Lower lobe of right lung (tissue), 2 donors: ENCODE data around the gene PHAF1. TPM values are rescaled to one million over a fixed set of nuclear protein-coding genes. Genes with fewer than 3 reads are reported as not detected.

Experiments
- ATAC-seq, 2 donors: fragments of 200-7000 bp; cut with Tn5 transposase; one replicate each; pipeline ENCODE4 v1.9.1; 2020 to 2022; ENCODE audit warnings: mild to moderate bottlenecking in 2 of 2, moderate library complexity in 2 of 2
- DNase-seq: peaks from one replicate; pipeline ENCODE4 v3.0.0-alpha.2; 2020
- H3K27ac ChIP-seq: fragments of 200-600 bp; one replicate; pipeline ENCODE4 v1.8.0; 2022
- H3K27me3 ChIP-seq: fragments of 200-600 bp; one replicate; pipeline ENCODE4 v1.8.0; 2022; ENCODE audit warnings: low read depth
- H3K36me3 ChIP-seq: fragments of 200-600 bp; one replicate; pipeline ENCODE4 v1.8.0; 2022; ENCODE audit warnings: mild to moderate bottlenecking
- H3K4me1 ChIP-seq: fragments of 200-600 bp; one replicate; pipeline ENCODE4 v1.8.0; 2022
- H3K4me3 ChIP-seq: fragments of 200-600 bp; one replicate; pipeline ENCODE4 v1.8.0; 2022; ENCODE audit warnings: mild to moderate bottlenecking
- H3K9me3 ChIP-seq: fragments of 200-600 bp; one replicate; pipeline ENCODE4 v1.8.0; 2022
- intact Hi-C: fragments of 100-400 bp; cut with DNase I; formaldehyde crosslinking; loops from one replicate; pipeline ENCODE4 v1.11.0; 2022
- long read RNA-seq: library from polyadenylated mRNA; unstranded; transcript quantifications from one replicate; pipeline ENCODE4 v2.0.0, GENCODE V29; 2021
- total RNA-seq: library from RNA; stranded (reverse); fragmentation: NEBNext Ultra II Directional; extraction: Animal tissue kit (Norgen Biotek cat#: 25700); gene quantifications from one replicate; pipeline ENCODE4 v1.2.1, GENCODE V29; 2021
- TF ChIP-seq, protein P1 (sequence below): fragments of 200-600 bp; IDR thresholded peaks from one replicate; pipeline ENCODE4 v1.8.0; 2022; ENCODE audit warnings: antibody characterized with exemption, mild to moderate bottlenecking
- donor health status: DM: no; HTN: yes; CAD: no; lungs with severe emphysema.

Gene PHAF1
- 21.7 TPM for total RNA-seq
- long read RNA-seq, transcript C16orf70-208 (17 exons, 1,353 nt): major isoform, 10 of 32 reads
- long read RNA-seq, partial matches to known transcripts: 0 of 32 reads
- long read RNA-seq, other reads (novel, unspliced or antisense): 20 of 32 reads

DNA sequence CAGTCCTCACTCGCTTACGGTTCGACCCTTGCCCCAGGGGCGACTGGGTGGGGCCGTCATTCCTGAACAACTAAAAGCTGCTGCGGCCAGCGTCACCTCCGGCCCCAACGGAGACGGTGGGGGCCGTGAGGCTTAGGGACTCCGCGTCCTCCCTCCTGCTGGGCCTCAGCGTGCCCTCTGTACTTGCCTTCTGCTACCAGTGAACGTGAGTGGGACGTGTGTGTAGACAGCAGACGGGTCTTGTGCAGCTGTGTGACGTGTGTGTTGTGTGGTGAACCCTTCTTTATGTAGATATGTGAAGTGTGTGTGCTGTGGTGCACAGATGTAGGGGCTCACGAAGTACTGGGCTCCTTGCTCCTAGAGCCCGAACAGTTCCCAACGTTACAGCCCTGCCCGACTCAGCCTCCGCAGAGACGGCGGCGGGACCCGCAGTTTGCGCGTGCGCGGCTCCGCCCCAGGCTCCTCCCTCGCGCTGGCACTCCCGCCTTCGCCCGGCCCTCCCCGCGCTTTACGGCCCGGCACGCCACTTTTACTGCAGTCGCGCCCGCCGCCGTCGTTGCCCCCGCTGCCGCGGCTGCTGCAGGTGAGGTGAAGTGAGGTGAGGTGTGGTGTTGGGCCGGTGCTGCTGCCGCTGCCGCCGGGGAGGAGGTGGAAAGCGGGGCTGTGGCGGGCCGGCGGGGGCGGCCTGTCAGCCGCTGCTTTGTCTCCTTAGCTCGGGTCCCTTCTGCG is at the start of gene PHAF1:
Gene PHAF1 (plus strand): TSS at position 535 of the 729 bp plus-strand sequence. CDS start 235 bp downstream, outside the sequence.
- TF ChIP-seq, protein P1, sequence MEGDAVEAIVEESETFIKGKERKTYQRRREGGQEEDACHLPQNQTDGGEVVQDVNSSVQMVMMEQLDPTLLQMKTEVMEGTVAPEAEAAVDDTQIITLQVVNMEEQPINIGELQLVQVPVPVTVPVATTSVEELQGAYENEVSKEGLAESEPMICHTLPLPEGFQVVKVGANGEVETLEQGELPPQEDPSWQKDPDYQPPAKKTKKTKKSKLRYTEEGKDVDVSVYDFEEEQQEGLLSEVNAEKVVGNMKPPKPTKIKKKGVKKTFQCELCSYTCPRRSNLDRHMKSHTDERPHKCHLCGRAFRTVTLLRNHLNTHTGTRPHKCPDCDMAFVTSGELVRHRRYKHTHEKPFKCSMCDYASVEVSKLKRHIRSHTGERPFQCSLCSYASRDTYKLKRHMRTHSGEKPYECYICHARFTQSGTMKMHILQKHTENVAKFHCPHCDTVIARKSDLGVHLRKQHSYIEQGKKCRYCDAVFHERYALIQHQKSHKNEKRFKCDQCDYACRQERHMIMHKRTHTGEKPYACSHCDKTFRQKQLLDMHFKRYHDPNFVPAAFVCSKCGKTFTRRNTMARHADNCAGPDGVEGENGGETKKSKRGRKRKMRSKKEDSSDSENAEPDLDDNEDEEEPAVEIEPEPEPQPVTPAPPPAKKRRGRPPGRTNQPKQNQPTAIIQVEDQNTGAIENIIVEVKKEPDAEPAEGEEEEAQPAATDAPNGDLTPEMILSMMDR: no peak
- peak within 1 kb of the TSS; percentile 86 for H3K4me3 ChIP-seq
- no peaks in the 10 kb centered on the region for H3K27me3 ChIP-seq
- H3K9me3 ChIP-seq: no peaks in the 10 kb centered on the region
- H3K27ac ChIP-seq: peak within 1 kb of the TSS; percentile 84
- DNase-seq (peak; percentile 95), ATAC-seq (peak; percentile 98 to 99)
- intact Hi-C loops: no loop called here
- no peaks in the 10 kb centered on the region for H3K36me3 ChIP-seq
- H3K4me1 ChIP-seq: peaks cover 50% of the 10 kb centered on the region

DNA sequence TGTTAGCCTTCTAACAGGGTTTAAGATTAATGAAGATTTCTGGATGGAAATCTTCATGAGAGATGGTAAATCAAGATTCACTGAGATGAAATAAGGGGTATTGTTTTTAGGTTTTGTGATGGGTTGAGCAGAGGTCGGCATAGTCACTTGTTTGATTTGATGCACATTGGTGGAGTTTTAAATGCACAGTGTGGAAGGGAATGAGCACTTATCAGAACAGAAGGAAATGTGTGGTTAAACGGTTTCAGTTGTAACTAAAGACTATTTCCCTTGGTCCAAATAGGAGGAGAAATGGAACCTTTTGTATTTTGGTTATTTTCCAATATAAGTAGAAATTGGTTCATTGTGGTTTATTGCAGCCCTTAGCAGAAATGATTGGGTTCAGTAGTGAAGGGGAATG is 46.7 kb upstream of the PHAF1 start:
- DNase-seq (no peak), ATAC-seq (no peak)
- Histone ChIP-seq H3K36me3 (peaks cover 25% of the 10 kb centered on the region), H3K9me3 (no peaks in the 10 kb centered on the region), H3K4me1 (no peaks in the 10 kb centered on the region), H3K27me3 (no peaks in the 10 kb centered on the region), H3K27ac (no peak overlapping the region), H3K4me3 (no peak overlapping the region)
- TF ChIP-seq, protein P1: no peak
- intact Hi-C loops: no loop called here

DNA sequence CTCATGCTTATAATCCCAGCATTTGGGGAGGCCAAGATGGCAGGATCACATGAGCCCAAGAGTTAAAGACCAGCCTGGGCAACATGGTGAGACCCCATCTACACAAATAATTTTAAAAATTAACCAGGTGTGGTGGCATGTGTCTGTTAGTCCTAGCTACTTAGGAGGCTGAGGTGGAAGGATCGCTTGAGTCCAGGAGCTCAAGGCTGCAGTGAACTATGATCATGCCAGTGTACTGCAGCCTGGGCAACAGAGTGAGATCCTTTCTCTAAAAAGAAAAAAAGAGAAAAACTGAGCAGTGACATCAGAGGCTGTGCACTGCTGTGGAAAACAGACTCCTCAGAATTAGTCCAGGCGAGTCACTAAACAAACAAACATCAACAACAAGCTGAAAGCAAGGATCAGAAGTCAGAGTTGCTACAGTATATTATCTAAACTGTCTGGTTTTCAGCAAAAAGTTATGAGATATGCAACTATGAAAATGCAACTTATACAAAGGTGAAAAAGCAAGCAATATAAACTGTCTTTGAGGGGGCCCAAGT is 41.5 kb upstream of the PHAF1 start:
- TF ChIP-seq, protein P1: no peak
- Histone ChIP-seq H3K27ac (no peak overlapping the region), H3K27me3 (no peaks in the 10 kb centered on the region), H3K36me3 (peaks cover 57% of the 10 kb centered on the region), H3K4me3 (no peak overlapping the region), H3K9me3 (no peaks in the 10 kb centered on the region), H3K4me1 (no peaks in the 10 kb centered on the region)
- intact Hi-C loops: no loop called here
- DNase-seq (no peak), ATAC-seq (no peak)

DNA sequence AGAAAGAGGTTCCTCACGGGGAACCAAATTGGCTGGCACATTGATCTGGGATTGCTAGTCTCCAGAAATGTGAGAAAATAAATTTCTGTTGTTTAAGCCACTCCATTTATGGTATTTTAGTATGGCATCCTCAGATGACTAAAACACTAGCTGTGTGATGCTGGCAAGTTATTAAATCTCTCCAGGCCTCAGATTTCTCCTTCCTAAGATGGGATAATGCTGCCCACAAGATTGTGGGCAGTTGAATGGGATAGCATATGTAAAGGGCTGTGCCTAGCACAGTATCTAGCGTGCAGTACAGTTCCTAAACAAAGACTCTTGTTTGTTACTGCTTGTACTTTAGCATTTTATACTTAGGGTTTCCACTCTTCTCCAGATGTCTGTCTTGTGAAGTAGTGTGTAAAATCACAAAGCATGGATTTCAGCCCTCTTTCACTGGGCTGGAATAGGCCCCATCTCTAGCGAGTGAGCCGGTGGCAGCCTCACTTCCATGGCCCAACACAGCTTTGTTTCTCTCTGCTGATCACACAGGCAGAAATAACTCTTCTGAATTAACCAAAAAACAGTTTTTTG is 38.2 kb upstream of the PHAF1 start:
- intact Hi-C loops: no loop called here
- H3K9me3 ChIP-seq: no peaks in the 10 kb centered on the region
- no peak overlapping the region for H3K27ac ChIP-seq
- DNase-seq (no peak), ATAC-seq (no peak)
- TF ChIP-seq, protein P1: no peak
- no peaks in the 10 kb centered on the region for H3K27me3 ChIP-seq
- no peak overlapping the region for H3K4me3 ChIP-seq
- no peaks in the 10 kb centered on the region for H3K4me1 ChIP-seq
- peaks cover 78% of the 10 kb centered on the region for H3K36me3 ChIP-seq

DNA sequence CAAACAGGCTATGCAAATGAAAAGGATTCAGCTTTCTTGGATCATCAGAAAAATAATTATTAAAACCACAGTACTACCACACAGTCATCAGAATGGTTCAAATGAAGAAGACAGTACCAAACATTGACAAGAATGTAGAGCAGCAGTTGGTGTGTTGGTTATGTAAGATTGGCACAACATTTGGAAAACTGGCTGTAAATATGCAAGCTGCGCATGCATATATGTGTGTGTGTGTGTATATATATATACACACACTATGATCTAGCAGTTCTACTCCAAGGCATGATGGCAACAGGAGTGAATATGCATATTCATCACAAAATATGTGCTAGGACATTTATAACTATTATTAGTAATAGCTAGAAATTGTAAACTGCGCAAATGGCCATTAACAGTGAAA is 34.4 kb upstream of the PHAF1 start:
- Histone ChIP-seq H3K4me3 (no peak overlapping the region), H3K9me3 (no peaks in the 10 kb centered on the region), H3K27ac (no peak overlapping the region), H3K27me3 (no peaks in the 10 kb centered on the region), H3K4me1 (no peaks in the 10 kb centered on the region), H3K36me3 (peaks cover 54% of the 10 kb centered on the region)
- TF ChIP-seq, protein P1: no peak
- DNase-seq (no peak), ATAC-seq (no peak)
- intact Hi-C loops: no loop called here
